Measurements from ENCODE around the gene ADGRA3. TPM values are rescaled to one million over a fixed set of nuclear protein-coding genes. Genes with fewer than 3 reads are reported as not detected.

ADGRA3 gene
- polyA plus RNA-seq, 1 donor from 2014 or later: 40.5 TPM

DNA sequence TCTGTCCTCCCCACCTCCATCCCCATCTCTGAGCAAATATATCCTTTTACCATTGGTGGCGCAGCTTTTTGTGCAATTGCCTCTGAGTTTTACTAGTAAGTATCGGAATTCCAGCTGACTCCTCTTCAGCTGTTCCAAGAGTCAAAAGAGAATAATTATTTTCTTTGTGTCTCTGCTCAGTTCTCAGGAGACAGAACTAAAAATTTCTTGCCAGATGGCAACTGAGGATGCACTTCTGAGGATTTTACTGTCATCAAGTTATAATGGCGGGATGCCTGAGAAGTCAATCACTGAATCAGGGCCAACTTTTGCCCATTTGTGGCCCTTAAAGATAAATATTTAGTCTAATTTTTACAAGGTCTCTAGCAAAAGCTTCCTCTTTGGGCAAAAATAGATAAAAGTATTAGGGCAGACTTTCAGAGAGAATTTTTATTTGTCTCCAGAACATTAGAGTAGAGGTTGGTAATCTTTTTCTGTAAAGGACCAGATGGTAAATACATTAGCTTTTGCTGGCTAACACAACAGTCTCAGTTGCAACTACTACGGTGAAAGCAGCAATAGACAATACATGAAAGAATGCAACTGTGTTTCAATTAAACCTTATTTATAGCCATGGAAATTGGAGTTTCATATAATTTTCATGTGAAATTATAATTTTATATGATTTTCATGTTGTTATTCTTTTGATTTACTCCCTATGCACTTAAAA lies 15.6 kb upstream of the ADGRA3 start:
- TF ChIP-seq EZH2 (IDR thresholded peaks at IDR 0.05; ENCODE audit: borderline replicate concordance, insufficient read depth, low read length, poor library complexity, severe bottlenecking) (no peak), RAD21 (conservative IDR thresholded peaks at IDR 0.05) (no peak), POLR2AphosphoS5 (IDR thresholded peaks at IDR 0.05) (no peak), SMC3 (conservative IDR thresholded peaks at IDR 0.05; ENCODE audit: poor library complexity) (no peak), EP300 (conservative IDR thresholded peaks at IDR 0.05; ENCODE audit: poor library complexity, severe bottlenecking) (no peak), MXI1 (conservative IDR thresholded peaks at IDR 0.05; ENCODE audit: poor library complexity, severe bottlenecking) (no peak), TAF1 (IDR thresholded peaks at IDR 0.05; ENCODE audit: low read depth) (no peak)
- TF ChIP-seq, protein P1, sequence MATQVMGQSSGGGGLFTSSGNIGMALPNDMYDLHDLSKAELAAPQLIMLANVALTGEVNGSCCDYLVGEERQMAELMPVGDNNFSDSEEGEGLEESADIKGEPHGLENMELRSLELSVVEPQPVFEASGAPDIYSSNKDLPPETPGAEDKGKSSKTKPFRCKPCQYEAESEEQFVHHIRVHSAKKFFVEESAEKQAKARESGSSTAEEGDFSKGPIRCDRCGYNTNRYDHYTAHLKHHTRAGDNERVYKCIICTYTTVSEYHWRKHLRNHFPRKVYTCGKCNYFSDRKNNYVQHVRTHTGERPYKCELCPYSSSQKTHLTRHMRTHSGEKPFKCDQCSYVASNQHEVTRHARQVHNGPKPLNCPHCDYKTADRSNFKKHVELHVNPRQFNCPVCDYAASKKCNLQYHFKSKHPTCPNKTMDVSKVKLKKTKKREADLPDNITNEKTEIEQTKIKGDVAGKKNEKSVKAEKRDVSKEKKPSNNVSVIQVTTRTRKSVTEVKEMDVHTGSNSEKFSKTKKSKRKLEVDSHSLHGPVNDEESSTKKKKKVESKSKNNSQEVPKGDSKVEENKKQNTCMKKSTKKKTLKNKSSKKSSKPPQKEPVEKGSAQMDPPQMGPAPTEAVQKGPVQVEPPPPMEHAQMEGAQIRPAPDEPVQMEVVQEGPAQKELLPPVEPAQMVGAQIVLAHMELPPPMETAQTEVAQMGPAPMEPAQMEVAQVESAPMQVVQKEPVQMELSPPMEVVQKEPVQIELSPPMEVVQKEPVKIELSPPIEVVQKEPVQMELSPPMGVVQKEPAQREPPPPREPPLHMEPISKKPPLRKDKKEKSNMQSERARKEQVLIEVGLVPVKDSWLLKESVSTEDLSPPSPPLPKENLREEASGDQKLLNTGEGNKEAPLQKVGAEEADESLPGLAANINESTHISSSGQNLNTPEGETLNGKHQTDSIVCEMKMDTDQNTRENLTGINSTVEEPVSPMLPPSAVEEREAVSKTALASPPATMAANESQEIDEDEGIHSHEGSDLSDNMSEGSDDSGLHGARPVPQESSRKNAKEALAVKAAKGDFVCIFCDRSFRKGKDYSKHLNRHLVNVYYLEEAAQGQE (IDR thresholded peaks at IDR 0.05; ENCODE audit: borderline replicate concordance): no peak
- TF ChIP-seq, protein P2, sequence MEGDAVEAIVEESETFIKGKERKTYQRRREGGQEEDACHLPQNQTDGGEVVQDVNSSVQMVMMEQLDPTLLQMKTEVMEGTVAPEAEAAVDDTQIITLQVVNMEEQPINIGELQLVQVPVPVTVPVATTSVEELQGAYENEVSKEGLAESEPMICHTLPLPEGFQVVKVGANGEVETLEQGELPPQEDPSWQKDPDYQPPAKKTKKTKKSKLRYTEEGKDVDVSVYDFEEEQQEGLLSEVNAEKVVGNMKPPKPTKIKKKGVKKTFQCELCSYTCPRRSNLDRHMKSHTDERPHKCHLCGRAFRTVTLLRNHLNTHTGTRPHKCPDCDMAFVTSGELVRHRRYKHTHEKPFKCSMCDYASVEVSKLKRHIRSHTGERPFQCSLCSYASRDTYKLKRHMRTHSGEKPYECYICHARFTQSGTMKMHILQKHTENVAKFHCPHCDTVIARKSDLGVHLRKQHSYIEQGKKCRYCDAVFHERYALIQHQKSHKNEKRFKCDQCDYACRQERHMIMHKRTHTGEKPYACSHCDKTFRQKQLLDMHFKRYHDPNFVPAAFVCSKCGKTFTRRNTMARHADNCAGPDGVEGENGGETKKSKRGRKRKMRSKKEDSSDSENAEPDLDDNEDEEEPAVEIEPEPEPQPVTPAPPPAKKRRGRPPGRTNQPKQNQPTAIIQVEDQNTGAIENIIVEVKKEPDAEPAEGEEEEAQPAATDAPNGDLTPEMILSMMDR (IDR thresholded peaks at IDR 0.05; ENCODE audit: poor library complexity, severe bottlenecking): no peak
- Histone ChIP-seq H3K27ac (ENCODE audit: low read length) (peak overlapping the region; percentile 66), H3K9me3 (ENCODE audit: low read length) (no peaks in the 10 kb centered on the region), H3K9ac (ENCODE audit: low read length) (no peak overlapping the region), H3K36me3 (ENCODE audit: insufficient read depth, low read length) (no peaks in the 10 kb centered on the region), H3F3A (ENCODE audit: insufficient read depth, low read length, poor library complexity, severe bottlenecking) (no peaks in the 10 kb centered on the region), H3K27me3 (ENCODE audit: insufficient read depth, low read depth, low read length) (no peaks in the 10 kb centered on the region), H2AFZ (ENCODE audit: low read depth, low read length) (no peak overlapping the region), H3K4me2 (ENCODE audit: low read length) (no peak overlapping the region), H3K9me2 (ENCODE audit: insufficient read depth, low read length) (no peaks in the 10 kb centered on the region), H3K4me3 (ENCODE audit: low read length) (no peak overlapping the region), H4K20me1 (ENCODE audit: insufficient read depth) (no peaks in the 10 kb centered on the region), H3K79me2 (replicated peaks; ENCODE audit: insufficient read depth, low read length) (no peaks in the 10 kb centered on the region)

DNA sequence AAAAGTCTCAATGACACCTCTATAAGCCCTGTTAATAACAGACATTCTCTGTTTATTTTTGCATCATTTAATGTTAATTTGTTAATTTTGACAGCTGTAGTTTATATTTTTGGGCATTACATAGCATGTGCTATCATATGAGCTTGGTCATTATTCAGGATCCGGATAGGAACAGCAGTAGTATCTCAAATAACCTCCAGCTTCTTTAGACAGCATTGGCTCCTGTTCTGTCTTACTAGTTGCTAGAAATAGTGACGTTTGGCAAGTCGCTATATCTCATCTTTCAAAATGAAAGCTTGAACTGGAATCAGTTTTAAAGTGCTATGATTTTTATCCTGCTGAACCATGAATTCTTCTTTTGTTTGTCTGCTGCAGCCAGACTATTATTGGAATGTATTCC lies 9.0 kb upstream of the ADGRA3 start:
- Histone ChIP-seq H3K4me3 (ENCODE audit: low read length) (no peak overlapping the region), H3K9me2 (ENCODE audit: insufficient read depth, low read length) (no peaks in the 10 kb centered on the region), H3K9ac (ENCODE audit: low read length) (no peak overlapping the region), H3K27ac (ENCODE audit: low read length) (peak overlapping the region; percentile 56), H2AFZ (ENCODE audit: low read depth, low read length) (no peak overlapping the region), H3F3A (ENCODE audit: insufficient read depth, low read length, poor library complexity, severe bottlenecking) (no peaks in the 10 kb centered on the region), H4K20me1 (ENCODE audit: insufficient read depth) (no peaks in the 10 kb centered on the region), H3K4me2 (ENCODE audit: low read length) (no peak overlapping the region), H3K36me3 (ENCODE audit: insufficient read depth, low read length) (no peaks in the 10 kb centered on the region), H3K27me3 (ENCODE audit: insufficient read depth, low read depth, low read length) (no peaks in the 10 kb centered on the region), H3K9me3 (ENCODE audit: low read length) (no peaks in the 10 kb centered on the region), H3K79me2 (replicated peaks; ENCODE audit: insufficient read depth, low read length) (no peaks in the 10 kb centered on the region)
- TF ChIP-seq MXI1 (conservative IDR thresholded peaks at IDR 0.05; ENCODE audit: poor library complexity, severe bottlenecking) (no peak), EP300 (conservative IDR thresholded peaks at IDR 0.05; ENCODE audit: poor library complexity, severe bottlenecking) (peak; percentile 50)
